Endodermal cell (in vitro differentiated cells): ENCODE results near the gene DNAAF1. TPM values are rescaled to one million over a fixed set of nuclear protein-coding genes. Genes with fewer than 3 reads are reported as not detected.
A peak's percentile ranks its signal among the peaks of the same experiment; 100 is the strongest.

ENCODE experiments used
- DNase-seq: peaks from one replicate; pipeline ENCODE4 v3.0.0-alpha.2; 2017
- H3K27ac ChIP-seq: 2 replicates; pipeline ENCODE4 v1.5.1; 2013; ENCODE audit warnings: mild to moderate bottlenecking, low read depth, low read length, moderate library complexity
- H3K27me3 ChIP-seq: 2 replicates; pipeline ENCODE4 v1.6.1; 2013; ENCODE audit warnings: mild to moderate bottlenecking, low read length, moderate library complexity; ENCODE audit not compliant: insufficient read depth, control insufficient read depth, poor library complexity, severe bottlenecking
- H3K36me3 ChIP-seq: 2 replicates; pipeline ENCODE4 v1.7.0; 2013; ENCODE audit warnings: mild to moderate bottlenecking, low read length, moderate library complexity; ENCODE audit not compliant: control insufficient read depth, insufficient read depth
- H3K4me1 ChIP-seq: one replicate; pipeline ENCODE4 v1.7.0; 2013; ENCODE audit warnings: low read length; ENCODE audit not compliant: control insufficient read depth, insufficient read depth
- H3K4me3 ChIP-seq: 2 replicates; pipeline ENCODE4 v1.5.1; 2013; ENCODE audit warnings: mild to moderate bottlenecking, low read length, moderate library complexity
- H3K9ac ChIP-seq: 2 replicates; pipeline ENCODE4 v1.6.1; 2013; ENCODE audit warnings: mild to moderate bottlenecking, low read length, moderate library complexity; ENCODE audit not compliant: poor library complexity, severe bottlenecking; ENCODE audit errors: extremely low read depth
- H3K9me3 ChIP-seq: 2 replicates; pipeline ENCODE4 v1.6.1; 2013; ENCODE audit warnings: mild to moderate bottlenecking, low read length, moderate library complexity; ENCODE audit not compliant: control insufficient read depth
- H3K27ac Mint-ChIP-seq: 2 replicates; pipeline ENCODE4 v1.8.0; 2020; ENCODE audit warnings: mixed read lengths
- H3K27me3 Mint-ChIP-seq: 2 replicates; pipeline ENCODE4 v1.8.0; 2021; ENCODE audit warnings: mild to moderate bottlenecking, mixed read lengths; ENCODE audit not compliant: insufficient read depth
- H3K36me3 Mint-ChIP-seq: 2 replicates; pipeline ENCODE4 v1.8.0; 2020; ENCODE audit warnings: low read depth, mixed read lengths
- H3K4me1 Mint-ChIP-seq: 2 replicates; pipeline ENCODE4 v1.8.0; 2020; ENCODE audit warnings: mixed read lengths
- H3K4me3 Mint-ChIP-seq: 2 replicates; pipeline ENCODE4 v1.8.0; 2020; ENCODE audit warnings: mild to moderate bottlenecking, moderate library complexity, mixed read lengths
- H3K9me3 Mint-ChIP-seq: 2 replicates; pipeline ENCODE4 v1.8.0; 2020; ENCODE audit warnings: mild to moderate bottlenecking, mixed read lengths
- CTCF ChIP-seq: fragments of 200-600 bp; sonication (generic); conservative IDR thresholded peaks from 2 replicates; pipeline ENCODE4 v1.5.0; 2021; ENCODE audit warnings: antibody characterized with exemption, mild to moderate bottlenecking
- WGBS, 2 experiments: methylation state at CpG; one replicate each; pipeline versions ENCODE4 v1.1.5 to v1.1.7; 2013; ENCODE audit warnings: missing lambda C conversion rate in 2 of 2, mixed read lengths in 1 of 2; ENCODE audit not compliant: insufficient coverage in 1 of 2, insufficient read length in 1 of 2; 5-methylcytosine and 5-hydroxymethylcytosine counted together
- total RNA-seq, 2 donors: library from RNA; stranded (reverse); fragmentation: NEBNext Ultra II Directional in 1 of 2; extraction: Animal tissue kit (Norgen Biotek cat#: 25700) in 1 of 2; gene quantifications; 2 replicates in 1 of 2; 3 replicates in 1 of 2; pipeline ENCODE4 v1.2.1, GENCODE V29; 2021

The DNAAF1 gene
- total RNA-seq, 2 donors from 2014 or later: 0.59 to 0.66 TPM

- H3K27ac Mint-ChIP-seq: no peak overlapping the region
- Histone ChIP-seq H3K9ac (no peak overlapping the region), H3K4me1 (no peaks in the 10 kb centered on the region), H3K36me3 (peaks cover under 1% of the 10 kb centered on the region), H3K9me3 (no peaks in the 10 kb centered on the region), H3K27ac (no peak overlapping the region), H3K27me3 (no peaks in the 10 kb centered on the region), H3K4me3 (no peak overlapping the region)
- no peak for TF ChIP-seq CTCF
- no peak for DNase-seq
- no peaks in the 10 kb centered on the region for H3K9me3 Mint-ChIP-seq
- H3K27me3 Mint-ChIP-seq: no peaks in the 10 kb centered on the region
- H3K36me3 Mint-ChIP-seq: peaks cover 13% of the 10 kb centered on the region
- no peaks in the 10 kb centered on the region for H3K4me1 Mint-ChIP-seq
- WGBS, 2 experiments: 90 to 92% methylated on average over 10 to 12 of the region's 12 CpGs
- no peak overlapping the region for H3K4me3 Mint-ChIP-seq
Measured at GRCh38 chr16:84105301-84105815, 39.8 kb upstream of the DNAAF1 start.

- no peak overlapping the region for H3K4me3 ChIP-seq
- 93 to 96% methylated on average over 8 to 12 of the region's 13 CpGs for WGBS, 2 experiments
- H3K27me3 Mint-ChIP-seq: no peaks in the 10 kb centered on the region
- no peaks in the 10 kb centered on the region for H3K9me3 ChIP-seq
- no peak overlapping the region for H3K4me3 Mint-ChIP-seq
- no peaks in the 10 kb centered on the region for H3K9me3 Mint-ChIP-seq
- peak overlapping the region; percentile 16 for H3K27ac Mint-ChIP-seq
- no peak for TF ChIP-seq CTCF
- DNase-seq: no peak
- H3K9ac ChIP-seq: no peak overlapping the region
- peaks cover 7% of the 10 kb centered on the region for H3K36me3 ChIP-seq
- no peaks in the 10 kb centered on the region for H3K27me3 ChIP-seq
- peaks cover 13% of the 10 kb centered on the region for H3K36me3 Mint-ChIP-seq
- peaks cover 3% of the 10 kb centered on the region for H3K4me1 Mint-ChIP-seq
- H3K4me1 ChIP-seq: no peaks in the 10 kb centered on the region
- H3K27ac ChIP-seq: no peak overlapping the region
Measured at GRCh38 chr16:84105948-84106740, 39.0 kb upstream of the DNAAF1 start.

- Histone ChIP-seq H3K27ac (no peak overlapping the region), H3K9ac (no peak overlapping the region), H3K4me1 (no peaks in the 10 kb centered on the region), H3K36me3 (peaks cover 7% of the 10 kb centered on the region), H3K27me3 (no peaks in the 10 kb centered on the region), H3K9me3 (no peaks in the 10 kb centered on the region), H3K4me3 (no peak overlapping the region)
- no peak for DNase-seq
- peaks cover 8% of the 10 kb centered on the region for H3K36me3 Mint-ChIP-seq
- no peaks in the 10 kb centered on the region for H3K9me3 Mint-ChIP-seq
- H3K4me1 Mint-ChIP-seq: peaks cover 6% of the 10 kb centered on the region
- TF ChIP-seq CTCF: no peak
- 92 to 95% methylated on average over 2 of the region's 2 CpGs for WGBS, 2 experiments
- no peak overlapping the region for H3K4me3 Mint-ChIP-seq
- H3K27me3 Mint-ChIP-seq: no peaks in the 10 kb centered on the region
- H3K27ac Mint-ChIP-seq: no peak overlapping the region
Measured at GRCh38 chr16:84107921-84108320, 37.2 kb upstream of the DNAAF1 start.
